HG02884 (cell line): ENCODE measurements around the gene GRHL1.

Source experiments
- ATAC-seq: cut with Tn5 transposase; IDR thresholded peaks from one replicate; pipeline ENCODE4 v1.9.1; 2021; ENCODE audit warnings: mild to moderate bottlenecking, moderate library complexity; ENCODE audit not compliant: unreplicated experiment

The GRHL1 gene

GRCh38 chr2:9971890-9972289, 20.4 kb downstream of the GRHL1 start:
- no peak for ATAC-seq

GRCh38 chr2:9972621-9973479, 21.4 kb downstream of the GRHL1 start:
- ATAC-seq, result no peak

- ATAC-seq, result no peak
These were observed 22.2 kb downstream of the GRHL1 start for GRCh38 chr2:9973690-9974089.

GRCh38 chr2:9974343-9974742, 22.9 kb downstream of the GRHL1 start:
- no peak for ATAC-seq

GRCh38 chr2:9975328-9975727, 23.8 kb downstream of the GRHL1 start:
- ATAC-seq, result no peak

- no peak for ATAC-seq
These were observed 24.4 kb downstream of the GRHL1 start for GRCh38 chr2:9975805-9976447.

- ATAC-seq, result no peak
These were observed 28.5 kb downstream of the GRHL1 start for GRCh38 chr2:9979977-9980376.

- no peak for ATAC-seq
These were observed 29.0 kb downstream of the GRHL1 start for GRCh38 chr2:9980520-9980919.

GRCh38 chr2:9981655-9982054, 30.2 kb downstream of the GRHL1 start:
- no peak for ATAC-seq

- ATAC-seq, result no peak
These were observed 30.8 kb downstream of the GRHL1 start for GRCh38 chr2:9982248-9982647.

- no peak for ATAC-seq
These were observed 31.4 kb downstream of the GRHL1 start for GRCh38 chr2:9982891-9983290.

- ATAC-seq, result no peak
These were observed 32.1 kb downstream of the GRHL1 start for GRCh38 chr2:9983401-9984216.

GRCh38 chr2:9984217-9984739, 32.8 kb downstream of the GRHL1 start:
- no peak for ATAC-seq

- ATAC-seq, result no peak
These were observed 33.5 kb downstream of the GRHL1 start for GRCh38 chr2:9984871-9985480.

- no peak for ATAC-seq
These were observed 34.2 kb downstream of the GRHL1 start for GRCh38 chr2:9985531-9986328.

GRCh38 chr2:9988320-9988719, 36.8 kb downstream of the GRHL1 start:
- ATAC-seq, result no peak

- ATAC-seq, result no peak
These were observed 39.2 kb downstream of the GRHL1 start for GRCh38 chr2:9990736-9991135.

- no peak for ATAC-seq
These were observed 39.7 kb downstream of the GRHL1 start for GRCh38 chr2:9991221-9991620.

- no peak for ATAC-seq
These were observed 40.4 kb downstream of the GRHL1 start for GRCh38 chr2:9991829-9992273.
